ENCODE data around the gene WSCD2. TPM values are rescaled to one million over a fixed set of nuclear protein-coding genes. Genes with fewer than 3 reads are reported as not detected.

Gene WSCD2
- total and polyA plus RNA-seq, 2 of the 4 experiments (the other 2 are of a cell fraction): not detected

DNA sequence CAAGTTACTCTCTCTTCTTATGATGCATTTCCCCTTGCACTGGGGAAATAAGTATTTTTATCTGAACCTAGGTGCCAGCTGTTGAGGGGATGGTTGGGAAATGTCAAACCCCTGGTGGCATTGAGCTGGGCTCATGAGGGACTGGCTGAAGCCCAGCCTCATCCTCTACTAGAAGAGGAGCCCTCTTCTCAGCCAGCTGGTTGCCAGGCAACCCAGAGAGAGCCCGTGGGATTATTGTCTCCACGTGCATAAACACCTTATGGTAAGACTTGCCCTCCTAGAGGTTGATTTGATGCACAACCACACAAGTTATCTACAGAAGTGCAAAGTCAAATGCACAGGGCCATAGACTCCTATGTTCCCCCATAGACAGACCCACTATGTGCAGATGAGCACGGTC is 89.8 kb downstream of the WSCD2 start:
- DNase-seq: no peak
- Histone ChIP-seq H2AK5ac (ENCODE audit: low read depth, low read length) (no peak overlapping the region), H2AFZ (replicated peaks; ENCODE audit: low read length, poor library complexity) (no peak overlapping the region), H3K18ac (ENCODE audit: low read depth, low read length) (no peak overlapping the region), H3K9me3 (ENCODE audit: control insufficient read depth, insufficient read depth, low read length) (no peaks in the 10 kb centered on the region; the same call in 1 of the 2 replicates), H2BK5ac (ENCODE audit: low read depth, low read length, poor library complexity, severe bottlenecking) (no peak overlapping the region), H3K9me1 (ENCODE audit: insufficient read depth, low read length) (no peaks in the 10 kb centered on the region), H2AK9ac (replicated peaks; ENCODE audit: low read depth, low read length, poor library complexity) (no peak overlapping the region), H3K23ac (ENCODE audit: low read depth, low read length) (no peak overlapping the region), H3K4me2 (ENCODE audit: low read depth, low read length) (no peak overlapping the region), H3K36me3 (ENCODE audit: control insufficient read depth, insufficient read depth, low read length) (no peaks in the 10 kb centered on the region), H4K91ac (ENCODE audit: insufficient read depth, low read depth, low read length) (no peak overlapping the region), H3K4me1 (ENCODE audit: control insufficient read depth, insufficient read depth, low read length) (no peaks in the 10 kb centered on the region), H3K14ac (replicated peaks; ENCODE audit: low read depth, low read length) (no peak overlapping the region), H3K4ac (ENCODE audit: low read depth, low read length) (no peak overlapping the region), H3K27ac (ENCODE audit: insufficient read depth, low read length) (no peak overlapping the region), H3K27me3 (ENCODE audit: control insufficient read depth, insufficient read depth, low read length) (no peaks in the 10 kb centered on the region), H3K79me1 (ENCODE audit: low read depth in 1 of 2, low read length in 2 of 2) (no peaks in the 10 kb centered on the region), H3K9ac (ENCODE audit: low read depth, low read length) (no peak overlapping the region), H2BK15ac (ENCODE audit: low read depth, low read length) (no peak overlapping the region), H4K20me1 (ENCODE audit: insufficient read depth, low read length) (no peaks in the 10 kb centered on the region), H2BK20ac (ENCODE audit: low read depth, low read length) (no peak overlapping the region), H4K8ac (ENCODE audit: low read depth in 2 of 2, low read length in 2 of 2) (no peak overlapping the region), H3K56ac (ENCODE audit: extremely low read depth, insufficient read depth, low read length) (no peak overlapping the region), H3K4me3 (ENCODE audit: insufficient read depth, low read depth, low read length) (no peak overlapping the region), H2BK120ac (ENCODE audit: low read depth, low read length) (no peak overlapping the region), H4K5ac (ENCODE audit: low read depth, low read length) (no peak overlapping the region)
- ChIA-PET CTCF (no interaction called here), POLR2A (ENCODE audit: unreplicated experiment) (no interaction called here)
- BruUV-seq (replicated peaks): no TSS peak
- WGBS, 2 experiments (ENCODE audit: extremely low coverage in 2 of 2, insufficient read length in 1 of 2): 0% methylated on average over 1 of the region's 3 CpGs; no CpG with 5 or more reads in 1 of the 2 experiments
- no peak for TF ChIP-seq MAZ (IDR thresholded peaks at IDR 0.05; ENCODE audit: borderline replicate concordance, low read depth, low read length)
- TF ChIP-seq CEBPB (IDR thresholded peaks at IDR 0.05; ENCODE audit: low read depth, low read length): no peak
- TF ChIP-seq, protein P1, sequence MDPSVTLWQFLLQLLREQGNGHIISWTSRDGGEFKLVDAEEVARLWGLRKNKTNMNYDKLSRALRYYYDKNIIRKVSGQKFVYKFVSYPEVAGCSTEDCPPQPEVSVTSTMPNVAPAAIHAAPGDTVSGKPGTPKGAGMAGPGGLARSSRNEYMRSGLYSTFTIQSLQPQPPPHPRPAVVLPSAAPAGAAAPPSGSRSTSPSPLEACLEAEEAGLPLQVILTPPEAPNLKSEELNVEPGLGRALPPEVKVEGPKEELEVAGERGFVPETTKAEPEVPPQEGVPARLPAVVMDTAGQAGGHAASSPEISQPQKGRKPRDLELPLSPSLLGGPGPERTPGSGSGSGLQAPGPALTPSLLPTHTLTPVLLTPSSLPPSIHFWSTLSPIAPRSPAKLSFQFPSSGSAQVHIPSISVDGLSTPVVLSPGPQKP (IDR thresholded peaks at IDR 0.05; ENCODE audit: borderline replicate concordance, low read depth, low read length): no peak
- no peak for TF ChIP-seq RAD21 (IDR thresholded peaks at IDR 0.05; ENCODE audit: low read length)
- TF ChIP-seq MXI1 (IDR thresholded peaks at IDR 0.05; ENCODE audit: borderline replicate concordance, low read depth, low read length): no peak
- TF ChIP-seq RFX5 (IDR thresholded peaks at IDR 0.05; ENCODE audit: low read depth, low read length): no peak
- no peak for TF ChIP-seq SMC3 (IDR thresholded peaks at IDR 0.05; ENCODE audit: low read depth, low read length)
- TF ChIP-seq, protein P2, sequence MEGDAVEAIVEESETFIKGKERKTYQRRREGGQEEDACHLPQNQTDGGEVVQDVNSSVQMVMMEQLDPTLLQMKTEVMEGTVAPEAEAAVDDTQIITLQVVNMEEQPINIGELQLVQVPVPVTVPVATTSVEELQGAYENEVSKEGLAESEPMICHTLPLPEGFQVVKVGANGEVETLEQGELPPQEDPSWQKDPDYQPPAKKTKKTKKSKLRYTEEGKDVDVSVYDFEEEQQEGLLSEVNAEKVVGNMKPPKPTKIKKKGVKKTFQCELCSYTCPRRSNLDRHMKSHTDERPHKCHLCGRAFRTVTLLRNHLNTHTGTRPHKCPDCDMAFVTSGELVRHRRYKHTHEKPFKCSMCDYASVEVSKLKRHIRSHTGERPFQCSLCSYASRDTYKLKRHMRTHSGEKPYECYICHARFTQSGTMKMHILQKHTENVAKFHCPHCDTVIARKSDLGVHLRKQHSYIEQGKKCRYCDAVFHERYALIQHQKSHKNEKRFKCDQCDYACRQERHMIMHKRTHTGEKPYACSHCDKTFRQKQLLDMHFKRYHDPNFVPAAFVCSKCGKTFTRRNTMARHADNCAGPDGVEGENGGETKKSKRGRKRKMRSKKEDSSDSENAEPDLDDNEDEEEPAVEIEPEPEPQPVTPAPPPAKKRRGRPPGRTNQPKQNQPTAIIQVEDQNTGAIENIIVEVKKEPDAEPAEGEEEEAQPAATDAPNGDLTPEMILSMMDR (conservative IDR thresholded peaks at IDR 0.05; ENCODE audit: low read depth, low read length): no peak
- no peak for TF ChIP-seq BHLHE40 (IDR thresholded peaks at IDR 0.05; ENCODE audit: low read depth, low read length)
- no peak for TF ChIP-seq MAFK (IDR thresholded peaks at IDR 0.05; ENCODE audit: low read depth, low read length)
- no peak for TF ChIP-seq CHD1 (IDR thresholded peaks at IDR 0.05; ENCODE audit: low read depth, low read length)
- no peak for TF ChIP-seq NFE2L2 (IDR thresholded peaks at IDR 0.05; ENCODE audit: low read depth, low read length)
- TF ChIP-seq RCOR1 (IDR thresholded peaks at IDR 0.05; ENCODE audit: insufficient replicate concordance, low read length): no peak
- no peak for TF ChIP-seq FOS (IDR thresholded peaks at IDR 0.05; ENCODE audit: low read depth, low read length)
- TF ChIP-seq, protein P3, sequence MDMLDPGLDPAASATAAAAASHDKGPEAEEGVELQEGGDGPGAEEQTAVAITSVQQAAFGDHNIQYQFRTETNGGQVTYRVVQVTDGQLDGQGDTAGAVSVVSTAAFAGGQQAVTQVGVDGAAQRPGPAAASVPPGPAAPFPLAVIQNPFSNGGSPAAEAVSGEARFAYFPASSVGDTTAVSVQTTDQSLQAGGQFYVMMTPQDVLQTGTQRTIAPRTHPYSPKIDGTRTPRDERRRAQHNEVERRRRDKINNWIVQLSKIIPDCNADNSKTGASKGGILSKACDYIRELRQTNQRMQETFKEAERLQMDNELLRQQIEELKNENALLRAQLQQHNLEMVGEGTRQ (IDR thresholded peaks at IDR 0.05; ENCODE audit: low read depth, low read length): no peak
- no peak for TF ChIP-seq POLR2A (IDR thresholded peaks at IDR 0.05; ENCODE audit: low read depth, low read length)
- dilution Hi-C loops (cut with HindIII; ENCODE audit: low sequenced_read_pairs, unreplicated experiment): no loop called here
- no peak for ATAC-seq (ENCODE audit: low read depth)
- intact Hi-C loops (cut with micrococcal nuclease): no loop called here
- in situ Hi-C loops (cut with MboI; ENCODE audit: low sequenced_read_pairs): no loop called here

All from IMR-90 (cell line).